GM23338 (cell line): ENCODE data around the gene AJM1.

Experiments used
- CTCF ChIP-seq, 2 experiments: fragments of 200-600 bp in 1 of 2; sonication (generic) in 1 of 2; conservative IDR thresholded peaks; 2 replicates each; pipeline versions ENCODE4 v1.5.1 to v1.6.1; 2016 to 2017; ENCODE audit warnings: antibody characterized with exemption in 2 of 2, low read depth in 2 of 2, mild to moderate bottlenecking in 2 of 2, moderate library complexity in 1 of 2
- EZH2 ChIP-seq: fragments of 200-600 bp; sonication (generic); IDR thresholded peaks from one replicate; pipeline ENCODE4 v1.8.0; 2017; ENCODE audit warnings: antibody characterized with exemption, mild to moderate bottlenecking, low read depth; ENCODE audit not compliant: unreplicated experiment
- EZH2phosphoT487 ChIP-seq: fragments of 200-600 bp; sonication (generic); IDR thresholded peaks from one replicate; pipeline ENCODE4 v1.8.1; 2018; ENCODE audit warnings: antibody characterized with exemption; ENCODE audit not compliant: unreplicated experiment
- JUNB ChIP-seq: IDR thresholded peaks from one replicate; pipeline ENCODE4 v1.6.1; 2016; ENCODE audit warnings: antibody characterized with exemption; ENCODE audit not compliant: unreplicated experiment
- NANOG ChIP-seq: IDR thresholded peaks from 2 replicates; pipeline ENCODE4 v1.6.1; 2016; ENCODE audit warnings: antibody characterized with exemption, borderline replicate concordance
- POLR2AphosphoS5 ChIP-seq: IDR thresholded peaks from 2 replicates; pipeline ENCODE4 v1.6.1; 2016; ENCODE audit warnings: antibody characterized with exemption, low read depth
- REST ChIP-seq: IDR thresholded peaks from one replicate; pipeline ENCODE4 v1.6.1; 2018; ENCODE audit warnings: antibody characterized with exemption; ENCODE audit not compliant: unreplicated experiment
- ZNF114 ChIP-seq: fragments of 250-450 bp; sonication (Bioruptor Pico); IDR thresholded peaks from 2 replicates; pipeline ENCODE4 v1.5.0; 2020; ENCODE audit warnings: mild to moderate bottlenecking, moderate library complexity

- TF ChIP-seq CTCF (conservative IDR thresholded peaks at IDR 0.05; ENCODE audit: low read depth in 2 of 2) = no peak
- TF ChIP-seq POLR2AphosphoS5 = no peak
- no peak for TF ChIP-seq EZH2
- no peak for TF ChIP-seq ZNF114 (CRISPR knock-in tag)
- no peak for TF ChIP-seq REST
- TF ChIP-seq NANOG = no peak
- TF ChIP-seq JUNB = no peak
- no peak for TF ChIP-seq EZH2phosphoT487
Measured at GRCh38 chr9:136854842-136855460, 12.7 kb downstream of the AJM1 start.
